MCF 10A (cell line): ENCODE measurements around the gene KCNJ4. TPM values are rescaled to one million over a fixed set of nuclear protein-coding genes. Genes with fewer than 3 reads are reported as not detected.

ENCODE experiments used
- BruUV-seq: library from RNA; stranded (reverse); fragments of 400-500 nt; replicated peaks from 2 replicates; lab custom pipeline; 2021; lab: Mats Ljungman, UMichigan
- CTCF ChIA-PET: fragments of 300-600 bp; sonication (Branson Sonifier 250); formaldehyde crosslinking; extraction: SDS; loops from one replicate; lab custom pipeline; 2021; ENCODE audit warnings: antibody characterized with exemption, inconsistent platforms; lab: Yijun Ruan, JAX
- POLR2A ChIA-PET: fragments of 300-600, 350-650 bp; sonication (Branson Sonifier 250); formaldehyde crosslinking; extraction: SDS; loops from one replicate; lab custom pipeline; 2020; ENCODE audit warnings: antibody characterized with exemption, inconsistent platforms; lab: Yijun Ruan, JAX
- DNase-seq: peaks from one replicate; pipeline ENCODE4 v3.0.0-alpha.2; 2018; ENCODE audit not compliant: unreplicated experiment
- H3K27ac Mint-ChIP-seq: one replicate; pipeline ENCODE4 v1.8.0; 2022; ENCODE audit warnings: mild to moderate bottlenecking, low read depth, mixed read lengths; ENCODE audit not compliant: unreplicated experiment
- H3K27me3 Mint-ChIP-seq: one replicate; pipeline ENCODE4 v1.8.0; 2022; ENCODE audit warnings: mixed read lengths; ENCODE audit not compliant: insufficient read depth, unreplicated experiment
- H3K36me3 Mint-ChIP-seq: one replicate; pipeline ENCODE4 v1.8.0; 2022; ENCODE audit warnings: mild to moderate bottlenecking, moderate library complexity, mixed read lengths; ENCODE audit not compliant: insufficient read depth, unreplicated experiment
- H3K4me1 Mint-ChIP-seq: one replicate; pipeline ENCODE4 v1.8.0; 2022; ENCODE audit warnings: mixed read lengths; ENCODE audit not compliant: insufficient read depth, unreplicated experiment
- H3K4me3 Mint-ChIP-seq: one replicate; pipeline ENCODE4 v1.8.0; 2022; ENCODE audit warnings: mild to moderate bottlenecking, moderate library complexity, mixed read lengths; ENCODE audit not compliant: unreplicated experiment
- H3K9me3 Mint-ChIP-seq: one replicate; pipeline ENCODE4 v1.8.0; 2022; ENCODE audit warnings: mixed read lengths; ENCODE audit not compliant: unreplicated experiment
- CTCF ChIP-seq: fragments of 200-600 bp; IDR thresholded peaks from one replicate; pipeline ENCODE4 v1.8.0; 2022; ENCODE audit warnings: antibody characterized with exemption, mild to moderate bottlenecking; ENCODE audit not compliant: unreplicated experiment
- intact Hi-C: fragments of 100-400 bp; cut with micrococcal nuclease; formaldehyde crosslinking; loops from 2 replicates; pipeline ENCODE4 v1.14.1; 2022
- total RNA-seq: library from RNA; stranded (reverse); gene quantifications from 2 replicates; pipeline ENCODE4 v1.2.3, GENCODE V29; 2022

KCNJ4 gene
- total RNA-seq, 1 experiment from 2014 or later = not detected

- ChIA-PET CTCF (interaction anchor here (0.6 to 0.8 kb wide), 3 partner anchors 15 to 433 kb away, joined by 3 to 4 read pairs (median 4); no protein-coding TSS in a partner anchor), POLR2A (interaction anchor here (0.9 to 4.4 kb wide), 6 partner anchors 7 to 75 kb away, joined by 3 to 21 read pairs (median 4); no protein-coding TSS in a partner anchor)
- peaks cover 5% of the 10 kb centered on the region for H3K4me1 Mint-ChIP-seq
- DNase-seq = no peak
- TF ChIP-seq CTCF = no peak
- BruUV-seq = no TSS peak
- no peaks in the 10 kb centered on the region for H3K9me3 Mint-ChIP-seq
- H3K36me3 Mint-ChIP-seq = peaks cover 100% of the 10 kb centered on the region
- H3K27ac Mint-ChIP-seq = no peak overlapping the region
- no peak overlapping the region for H3K4me3 Mint-ChIP-seq
- intact Hi-C loops = no loop called here
- no peaks in the 10 kb centered on the region for H3K27me3 Mint-ChIP-seq
These were observed 32.9 kb upstream of the KCNJ4 start for GRCh38 chr22:38487946-38488345.

- intact Hi-C loops = no loop called here
- no peaks in the 10 kb centered on the region for H3K27me3 Mint-ChIP-seq
- DNase-seq = no peak
- no peak overlapping the region for H3K4me3 Mint-ChIP-seq
- ChIA-PET POLR2A (interaction anchor here (1.2 kb wide), 1 partner anchor 10 kb away, joined by 5 read pairs; no protein-coding TSS in a partner anchor), CTCF (interaction anchor here (0.6 to 1.0 kb wide), 2 partner anchors 15 to 196 kb away, joined by 3 read pairs; partner anchors contain the start of gene TOMM22)
- H3K36me3 Mint-ChIP-seq = peaks cover 98% of the 10 kb centered on the region
- H3K9me3 Mint-ChIP-seq = no peaks in the 10 kb centered on the region
- H3K27ac Mint-ChIP-seq = no peak overlapping the region
- peaks cover 5% of the 10 kb centered on the region for H3K4me1 Mint-ChIP-seq
- no TSS peak for BruUV-seq
- TF ChIP-seq CTCF = no peak
These were observed 30.8 kb upstream of the KCNJ4 start for GRCh38 chr22:38485783-38486182.

GRCh38 chr22:38484244-38484643 lies 29.2 kb upstream of the KCNJ4 start:
- TSS peak; percentile 9 for BruUV-seq
- no peak overlapping the region for H3K27ac Mint-ChIP-seq
- H3K27me3 Mint-ChIP-seq = no peaks in the 10 kb centered on the region
- no peak for TF ChIP-seq CTCF
- no peak for DNase-seq
- H3K36me3 Mint-ChIP-seq = peaks cover 95% of the 10 kb centered on the region
- no peak overlapping the region for H3K4me3 Mint-ChIP-seq
- H3K4me1 Mint-ChIP-seq = no peaks in the 10 kb centered on the region
- intact Hi-C loops = no loop called here
- no peaks in the 10 kb centered on the region for H3K9me3 Mint-ChIP-seq
- ChIA-PET CTCF (interaction anchor here (1.0 kb wide), 1 partner anchor 11 kb away, joined by 4 read pairs; no protein-coding TSS in a partner anchor), POLR2A (interaction anchor here (0.9 to 2.0 kb wide), 3 partner anchors 10 to 14 kb away, joined by 3 to 5 read pairs (median 4); no protein-coding TSS in a partner anchor)

- Mint-ChIP-seq H3K27me3 (no peaks in the 10 kb centered on the region), H3K4me3 (no peak overlapping the region), H3K36me3 (peaks cover 83% of the 10 kb centered on the region), H3K4me1 (no peaks in the 10 kb centered on the region), H3K27ac (no peak overlapping the region), H3K9me3 (no peaks in the 10 kb centered on the region)
- TF ChIP-seq CTCF = no peak
- ChIA-PET POLR2A (interaction anchor here (2.0 to 3.4 kb wide), 2 partner anchors 8 to 12 kb away, joined by 5 to 21 read pairs; no protein-coding TSS in a partner anchor), CTCF (no interaction called here)
- no TSS peak for BruUV-seq
- DNase-seq = no peak
- intact Hi-C loops = no loop called here
These were observed 27.8 kb upstream of the KCNJ4 start for GRCh38 chr22:38482662-38483308.
